ENCODE measurements around the gene MMP24. TPM values are rescaled to one million over a fixed set of nuclear protein-coding genes. Genes with fewer than 3 reads are reported as not detected.

The MMP24 gene
- total and polyA plus RNA-seq, 2 of the 13 experiments (the other 11 are each of a cell fraction or from before 2014, with no cell fraction given), result 0.29 to 0.35 TPM

DNA sequence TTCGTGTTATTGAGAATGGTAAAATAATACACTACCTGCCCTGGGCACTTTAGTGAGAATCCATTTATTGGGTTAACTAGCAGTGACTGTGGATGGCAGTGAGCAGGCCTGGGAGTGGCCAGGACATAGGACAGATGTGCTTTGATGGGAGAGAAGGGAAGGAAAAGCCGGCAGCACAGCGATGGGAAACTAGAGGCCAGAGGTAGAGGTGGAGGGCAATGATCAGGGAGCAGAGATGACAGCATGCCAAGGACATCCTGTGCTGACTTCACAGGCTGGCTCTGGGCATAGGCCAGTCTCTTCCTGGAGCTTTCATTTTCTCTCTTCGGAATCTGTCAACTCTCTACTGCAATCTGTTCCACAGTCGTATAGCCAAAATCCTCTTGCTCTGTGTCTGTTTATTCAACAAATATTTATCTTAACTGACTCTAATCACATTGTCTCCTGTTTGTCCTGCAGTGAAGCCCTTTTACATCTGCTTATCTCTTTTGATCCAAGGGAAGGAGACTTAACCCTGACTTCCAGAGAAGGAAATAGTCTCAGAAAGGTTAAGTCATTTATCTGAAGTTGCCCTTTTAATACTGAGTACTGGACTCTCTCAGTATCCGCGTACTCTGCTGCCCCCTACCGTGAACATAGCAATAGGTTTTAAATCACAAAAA is 18.4 kb upstream of the MMP24 start (continued):
- TF ChIP-seq, protein P1, sequence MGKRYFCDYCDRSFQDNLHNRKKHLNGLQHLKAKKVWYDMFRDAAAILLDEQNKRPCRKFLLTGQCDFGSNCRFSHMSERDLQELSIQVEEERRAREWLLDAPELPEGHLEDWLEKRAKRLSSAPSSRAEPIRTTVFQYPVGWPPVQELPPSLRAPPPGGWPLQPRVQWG (CRISPR knock-in tag; IDR thresholded peaks at IDR 0.05; ENCODE audit: borderline replicate concordance, low read depth), result no peak
- TF ChIP-seq ZSCAN29 (CRISPR knock-in tag; conservative IDR thresholded peaks at IDR 0.05), result no peak
- TF ChIP-seq ZNF577 (CRISPR knock-in tag; IDR thresholded peaks at IDR 0.05; ENCODE audit: borderline replicate concordance, low read depth), result no peak
- peak; percentile 71; the same call in 1 of the 2 replicates for TF ChIP-seq ZNF607 (CRISPR knock-in tag; IDR thresholded peaks at IDR 0.05; ENCODE audit: borderline replicate concordance)
- TF ChIP-seq, protein P2, sequence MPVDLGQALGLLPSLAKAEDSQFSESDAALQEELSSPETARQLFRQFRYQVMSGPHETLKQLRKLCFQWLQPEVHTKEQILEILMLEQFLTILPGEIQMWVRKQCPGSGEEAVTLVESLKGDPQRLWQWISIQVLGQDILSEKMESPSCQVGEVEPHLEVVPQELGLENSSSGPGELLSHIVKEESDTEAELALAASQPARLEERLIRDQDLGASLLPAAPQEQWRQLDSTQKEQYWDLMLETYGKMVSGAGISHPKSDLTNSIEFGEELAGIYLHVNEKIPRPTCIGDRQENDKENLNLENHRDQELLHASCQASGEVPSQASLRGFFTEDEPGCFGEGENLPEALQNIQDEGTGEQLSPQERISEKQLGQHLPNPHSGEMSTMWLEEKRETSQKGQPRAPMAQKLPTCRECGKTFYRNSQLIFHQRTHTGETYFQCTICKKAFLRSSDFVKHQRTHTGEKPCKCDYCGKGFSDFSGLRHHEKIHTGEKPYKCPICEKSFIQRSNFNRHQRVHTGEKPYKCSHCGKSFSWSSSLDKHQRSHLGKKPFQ (CRISPR knock-in tag; IDR thresholded peaks at IDR 0.05; ENCODE audit: insufficient replicate concordance), result peak; percentile 15
- no peak for TF ChIP-seq RFX1 (IDR thresholded peaks at IDR 0.05)
- peak; percentile 83 for TF ChIP-seq GFI1 (CRISPR knock-in tag; IDR thresholded peaks at IDR 0.05; ENCODE audit: borderline replicate concordance)
- no peak for TF ChIP-seq HBP1 (CRISPR knock-in tag; IDR thresholded peaks at IDR 0.05; ENCODE audit: low read depth)
- no peak for TF ChIP-seq NRL (CRISPR knock-in tag; IDR thresholded peaks at IDR 0.05; ENCODE audit: borderline replicate concordance)
- TF ChIP-seq POLR2AphosphoS2 (IDR thresholded peaks at IDR 0.05; ENCODE audit: low read depth, low read length), result no peak
- no peak for TF ChIP-seq U2AF1 (optimal IDR thresholded peaks at IDR 0.05; ENCODE audit: low read depth, low read length)
- TF ChIP-seq ARNT (IDR thresholded peaks at IDR 0.05), result no peak
- peak; percentile 71 for TF ChIP-seq MEF2D (CRISPR knock-in tag; IDR thresholded peaks at IDR 0.05)
- TF ChIP-seq, protein P3, sequence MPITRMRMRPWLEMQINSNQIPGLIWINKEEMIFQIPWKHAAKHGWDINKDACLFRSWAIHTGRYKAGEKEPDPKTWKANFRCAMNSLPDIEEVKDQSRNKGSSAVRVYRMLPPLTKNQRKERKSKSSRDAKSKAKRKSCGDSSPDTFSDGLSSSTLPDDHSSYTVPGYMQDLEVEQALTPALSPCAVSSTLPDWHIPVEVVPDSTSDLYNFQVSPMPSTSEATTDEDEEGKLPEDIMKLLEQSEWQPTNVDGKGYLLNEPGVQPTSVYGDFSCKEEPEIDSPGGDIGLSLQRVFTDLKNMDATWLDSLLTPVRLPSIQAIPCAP (CRISPR knock-in tag; IDR thresholded peaks at IDR 0.05; ENCODE audit: low read depth), result no peak
- 0 out of 3 replicates have a peak, but pooled peaks have one; percentile 52 for TF ChIP-seq MXI1 (IDR thresholded peaks at IDR 0.05; ENCODE audit: borderline replicate concordance, low read depth, low read length)
- peak; percentile 86; the same call in 1 of the 2 replicates for TF ChIP-seq HIC2 (CRISPR knock-in tag; IDR thresholded peaks at IDR 0.05; ENCODE audit: low read depth)
- TF ChIP-seq SIX1 (CRISPR knock-in tag; IDR thresholded peaks at IDR 0.05; ENCODE audit: borderline replicate concordance), result peak; percentile 25; the same call in 1 of the 2 replicates
- peak; percentile 13 for TF ChIP-seq SKI (IDR thresholded peaks at IDR 0.05; ENCODE audit: partially characterized antibody)
- TF ChIP-seq, protein P4, sequence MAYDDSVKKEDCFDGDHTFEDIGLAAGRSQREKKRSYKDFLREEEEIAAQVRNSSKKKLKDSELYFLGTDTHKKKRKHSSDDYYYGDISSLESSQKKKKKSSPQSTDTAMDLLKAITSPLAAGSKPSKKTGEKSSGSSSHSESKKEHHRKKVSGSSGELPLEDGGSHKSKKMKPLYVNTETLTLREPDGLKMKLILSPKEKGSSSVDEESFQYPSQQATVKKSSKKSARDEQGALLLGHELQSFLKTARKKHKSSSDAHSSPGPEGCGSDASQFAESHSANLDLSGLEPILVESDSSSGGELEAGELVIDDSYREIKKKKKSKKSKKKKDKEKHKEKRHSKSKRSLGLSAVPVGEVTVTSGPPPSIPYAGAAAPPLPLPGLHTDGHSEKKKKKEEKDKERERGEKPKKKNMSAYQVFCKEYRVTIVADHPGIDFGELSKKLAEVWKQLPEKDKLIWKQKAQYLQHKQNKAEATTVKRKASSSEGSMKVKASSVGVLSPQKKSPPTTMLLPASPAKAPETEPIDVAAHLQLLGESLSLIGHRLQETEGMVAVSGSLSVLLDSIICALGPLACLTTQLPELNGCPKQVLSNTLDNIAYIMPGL (CRISPR knock-in tag; IDR thresholded peaks at IDR 0.05; ENCODE audit: borderline replicate concordance in 1 of 2, low read depth in 1 of 2), result peak; percentile 49 to 93; a peak in 2 of 4 replicates
- peak; percentile 19; the same call in 1 of the 2 replicates for TF ChIP-seq RFX3 (CRISPR knock-in tag; IDR thresholded peaks at IDR 0.05)
- no peak for TF ChIP-seq HOXA7 (CRISPR knock-in tag; IDR thresholded peaks at IDR 0.05)
- TF ChIP-seq ZNF644 (CRISPR knock-in tag; IDR thresholded peaks at IDR 0.05; ENCODE audit: low read depth), result 0 out of 2 replicates have a peak, but pooled peaks have one; percentile 19

Measured in HepG2 (cell line).